ENCODE data around the gene LDLRAP1.

DNA sequence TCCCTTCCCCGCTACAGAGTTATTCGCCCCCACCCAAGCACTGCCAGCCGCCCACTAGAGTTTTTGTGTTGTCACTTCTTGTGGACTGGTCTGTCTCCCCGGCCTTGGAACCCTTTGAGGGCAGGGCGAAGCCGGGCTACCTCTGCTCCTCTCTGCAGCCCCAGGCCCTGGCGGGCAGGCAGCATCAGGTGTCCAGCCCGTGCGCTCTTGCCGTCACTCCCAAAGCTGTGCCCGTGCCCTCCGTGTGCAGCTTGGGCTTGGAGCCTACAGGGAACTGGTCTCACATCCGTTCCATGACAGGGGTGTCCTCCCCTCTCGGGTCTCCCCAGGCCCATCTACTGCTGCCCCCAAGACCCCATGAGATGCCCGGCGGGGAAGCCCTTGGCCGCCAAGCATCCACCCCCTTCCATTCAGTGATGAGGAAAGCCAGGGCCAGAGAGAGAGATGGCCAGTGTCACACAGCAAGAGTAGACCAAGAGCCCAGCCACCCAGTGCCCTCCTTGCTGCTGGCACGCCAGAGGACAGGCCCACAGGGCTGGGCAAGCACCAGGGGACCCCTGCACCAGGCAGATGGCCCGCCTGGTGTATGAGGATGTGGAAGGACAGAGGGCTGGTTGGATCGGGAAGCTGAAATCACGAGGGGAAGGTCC is 15.3 kb upstream of the LDLRAP1 start:
- TF ChIP-seq, protein P1, sequence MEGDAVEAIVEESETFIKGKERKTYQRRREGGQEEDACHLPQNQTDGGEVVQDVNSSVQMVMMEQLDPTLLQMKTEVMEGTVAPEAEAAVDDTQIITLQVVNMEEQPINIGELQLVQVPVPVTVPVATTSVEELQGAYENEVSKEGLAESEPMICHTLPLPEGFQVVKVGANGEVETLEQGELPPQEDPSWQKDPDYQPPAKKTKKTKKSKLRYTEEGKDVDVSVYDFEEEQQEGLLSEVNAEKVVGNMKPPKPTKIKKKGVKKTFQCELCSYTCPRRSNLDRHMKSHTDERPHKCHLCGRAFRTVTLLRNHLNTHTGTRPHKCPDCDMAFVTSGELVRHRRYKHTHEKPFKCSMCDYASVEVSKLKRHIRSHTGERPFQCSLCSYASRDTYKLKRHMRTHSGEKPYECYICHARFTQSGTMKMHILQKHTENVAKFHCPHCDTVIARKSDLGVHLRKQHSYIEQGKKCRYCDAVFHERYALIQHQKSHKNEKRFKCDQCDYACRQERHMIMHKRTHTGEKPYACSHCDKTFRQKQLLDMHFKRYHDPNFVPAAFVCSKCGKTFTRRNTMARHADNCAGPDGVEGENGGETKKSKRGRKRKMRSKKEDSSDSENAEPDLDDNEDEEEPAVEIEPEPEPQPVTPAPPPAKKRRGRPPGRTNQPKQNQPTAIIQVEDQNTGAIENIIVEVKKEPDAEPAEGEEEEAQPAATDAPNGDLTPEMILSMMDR (IDR thresholded peaks at IDR 0.05), result no peak
- TF ChIP-seq POLR2AphosphoS5 (IDR thresholded peaks at IDR 0.05; ENCODE audit: insufficient read depth in 1 of 2, low read depth in 1 of 2), result no peak

Measured in vagina (tissue), 2 donors.